Astrocyte (in vitro differentiated cells and primary cell): ENCODE data around the gene TM7SF3. TPM values are rescaled to one million over a fixed set of nuclear protein-coding genes. Genes with fewer than 3 reads are reported as not detected.

Experiments used
- DNase-seq: peaks from one replicate; pipeline ENCODE4 v3.0.0-alpha.2; 2010; ENCODE audit warnings: low read depth
- FAIRE-seq: peaks from 2 replicates; lab custom pipeline; 2011; peaks lifted over from hg19 to GRCh38; lab: Jason Lieb, UNC
- H2AFZ ChIP-seq: 2 replicates; pipeline ENCODE4 v1.6.0; 2012; ENCODE audit warnings: low read depth, low read length, inconsistent platforms
- H3K27ac ChIP-seq: 2 replicates; pipeline ENCODE4 v1.5.1; 2011; ENCODE audit warnings: low read depth, low read length, inconsistent platforms
- H3K27me3 ChIP-seq: 2 replicates; pipeline ENCODE4 v1.6.0; 2011; ENCODE audit warnings: low read length, inconsistent platforms; ENCODE audit not compliant: insufficient read depth
- H3K36me3 ChIP-seq: 2 replicates; pipeline ENCODE4 v1.5.1; 2011; ENCODE audit warnings: low read length, inconsistent platforms; ENCODE audit not compliant: insufficient read depth
- H3K4me1 ChIP-seq: 2 replicates; pipeline ENCODE4 v1.5.1; 2011; ENCODE audit warnings: low read length, inconsistent platforms; ENCODE audit not compliant: insufficient read depth
- H3K4me2 ChIP-seq: 2 replicates; pipeline ENCODE4 v1.6.0; 2012; ENCODE audit warnings: low read length, inconsistent platforms
- H3K4me3 ChIP-seq: 2 replicates; pipeline ENCODE4 v1.5.1; 2011; ENCODE audit warnings: low read depth, mild to moderate bottlenecking, low read length, inconsistent platforms; ENCODE audit not compliant: insufficient read depth
- H3K79me2 ChIP-seq: 2 replicates; pipeline ENCODE4 v1.6.0; 2012; ENCODE audit warnings: mild to moderate bottlenecking, low read length, inconsistent platforms; ENCODE audit not compliant: insufficient read depth
- H3K9ac ChIP-seq: 2 replicates; pipeline ENCODE4 v1.6.0; 2012; ENCODE audit warnings: mild to moderate bottlenecking, low read length, inconsistent platforms
- H3K9me3 ChIP-seq: 2 replicates; pipeline ENCODE4 v1.5.1; 2012; ENCODE audit warnings: low read depth, mild to moderate bottlenecking, low read length, inconsistent platforms; ENCODE audit not compliant: insufficient read depth
- H4K20me1 ChIP-seq: 2 replicates; pipeline ENCODE4 v1.6.0; 2012; ENCODE audit warnings: low read length, inconsistent platforms; ENCODE audit not compliant: insufficient read depth
- H3K27ac Mint-ChIP-seq: one replicate; pipeline ENCODE4 v1.8.0; 2021; ENCODE audit warnings: mild to moderate bottlenecking, mixed read lengths; ENCODE audit not compliant: unreplicated experiment
- H3K27me3 Mint-ChIP-seq: one replicate; pipeline ENCODE4 v1.8.0; 2021; ENCODE audit warnings: low read depth, mixed read lengths; ENCODE audit not compliant: unreplicated experiment
- H3K36me3 Mint-ChIP-seq: one replicate; pipeline ENCODE4 v1.8.0; 2021; ENCODE audit warnings: low read depth, mixed read lengths; ENCODE audit not compliant: unreplicated experiment
- H3K4me1 Mint-ChIP-seq: one replicate; pipeline ENCODE4 v1.8.0; 2021; ENCODE audit warnings: low read depth, mixed read lengths; ENCODE audit not compliant: unreplicated experiment
- H3K4me3 Mint-ChIP-seq: one replicate; pipeline ENCODE4 v1.8.0; 2021; ENCODE audit warnings: mild to moderate bottlenecking, moderate library complexity, mixed read lengths; ENCODE audit not compliant: unreplicated experiment
- H3K9me3 Mint-ChIP-seq: one replicate; pipeline ENCODE4 v1.8.0; 2021; ENCODE audit warnings: mild to moderate bottlenecking, mixed read lengths; ENCODE audit not compliant: unreplicated experiment
- CTCF ChIP-seq: IDR thresholded peaks from 2 replicates; pipeline ENCODE4 v1.5.1; 2011; ENCODE audit warnings: low read depth, mild to moderate bottlenecking, inconsistent platforms, low read length, moderate library complexity; ENCODE audit not compliant: insufficient read depth
- EZH2 ChIP-seq: IDR thresholded peaks from 2 replicates; pipeline ENCODE4 v1.6.1; 2012; ENCODE audit warnings: mild to moderate bottlenecking, low read length, inconsistent platforms; ENCODE audit not compliant: insufficient read depth
- total RNA-seq: library from RNA; stranded (reverse); gene quantifications from 2 replicates; pipeline ENCODE4 v1.2.1, GENCODE V29; 2021

Gene TM7SF3
- total RNA-seq, 1 donor from 2014 or later = 104 TPM

- H3K36me3 ChIP-seq = peaks cover 12% of the 10 kb centered on the region
Observed at GRCh38 chr12:26994109-26994508, 20.1 kb downstream of the TM7SF3 start.

GRCh38 chr12:26991826-26992225 is 22.4 kb downstream of the TM7SF3 start:
- Histone ChIP-seq H2AFZ (no peak overlapping the region), H3K36me3 (peaks cover 9% of the 10 kb centered on the region), H4K20me1 (peaks cover 11% of the 10 kb centered on the region), H3K4me2 (no peak overlapping the region), H3K4me1 (no peaks in the 10 kb centered on the region), H3K27ac (no peak overlapping the region), H3K79me2 (no peaks in the 10 kb centered on the region), H3K9me3 (no peaks in the 10 kb centered on the region), H3K9ac (no peak overlapping the region), H3K4me3 (no peak overlapping the region), H3K27me3 (no peaks in the 10 kb centered on the region)
- TF ChIP-seq EZH2 = no peak
- TF ChIP-seq CTCF = no peak
- Mint-ChIP-seq H3K4me3 (no peak overlapping the region), H3K36me3 (peaks cover 16% of the 10 kb centered on the region), H3K27ac (no peak overlapping the region), H3K4me1 (no peaks in the 10 kb centered on the region), H3K9me3 (no peaks in the 10 kb centered on the region), H3K27me3 (no peaks in the 10 kb centered on the region)
- FAIRE-seq (no peak), DNase-seq (no peak)

More at GRCh38 chr12:26994109-26994508, 20.1 kb downstream of the TM7SF3 start:
- Mint-ChIP-seq H3K27me3 (no peaks in the 10 kb centered on the region), H3K36me3 (peaks cover 9% of the 10 kb centered on the region), H3K4me1 (no peaks in the 10 kb centered on the region), H3K9me3 (no peaks in the 10 kb centered on the region), H3K4me3 (no peak overlapping the region), H3K27ac (no peak overlapping the region)
- H3K9me3 ChIP-seq = no peaks in the 10 kb centered on the region
- H3K4me2 ChIP-seq = no peak overlapping the region
- H3K4me1 ChIP-seq = no peaks in the 10 kb centered on the region
- no peak overlapping the region for H3K27ac ChIP-seq
- H3K79me2 ChIP-seq = no peaks in the 10 kb centered on the region
- FAIRE-seq (no peak), DNase-seq (no peak)
- H2AFZ ChIP-seq = no peak overlapping the region
- H4K20me1 ChIP-seq = peaks cover 5% of the 10 kb centered on the region
- no peak overlapping the region for H3K4me3 ChIP-seq
- no peak overlapping the region for H3K9ac ChIP-seq
- H3K27me3 ChIP-seq = no peaks in the 10 kb centered on the region
- no peak for TF ChIP-seq EZH2
- TF ChIP-seq CTCF = no peak

- Histone ChIP-seq H3K27me3 (no peaks in the 10 kb centered on the region), H4K20me1 (peaks cover 7% of the 10 kb centered on the region), H3K79me2 (no peaks in the 10 kb centered on the region), H3K36me3 (peaks cover 4% of the 10 kb centered on the region), H3K9ac (no peak overlapping the region), H3K4me1 (no peaks in the 10 kb centered on the region), H2AFZ (no peak overlapping the region), H3K9me3 (no peaks in the 10 kb centered on the region), H3K4me3 (no peak overlapping the region), H3K27ac (no peak overlapping the region), H3K4me2 (no peak overlapping the region)
- Mint-ChIP-seq H3K27me3 (no peaks in the 10 kb centered on the region), H3K27ac (no peak overlapping the region), H3K4me1 (no peaks in the 10 kb centered on the region), H3K36me3 (peaks cover 19% of the 10 kb centered on the region), H3K4me3 (no peak overlapping the region), H3K9me3 (no peaks in the 10 kb centered on the region)
- TF ChIP-seq EZH2 (no peak), CTCF (no peak)
- FAIRE-seq (no peak), DNase-seq (no peak)
Observed at GRCh38 chr12:26989873-26990272, 24.3 kb downstream of the TM7SF3 start.
